Endothelial cell of umbilical vein (primary cell): ENCODE data around the gene SETMAR. TPM values are rescaled to one million over a fixed set of nuclear protein-coding genes. Genes with fewer than 3 reads are reported as not detected.

Experiments used
- BruUV-seq: library from RNA; stranded (reverse); fragments of 400-500 nt; replicated peaks from 2 replicates; lab custom pipeline; 2021; lab: Mats Ljungman, UMichigan
- CTCF ChIA-PET: fragments of 300-600, 350-600 bp; sonication (Branson Sonifier 250); formaldehyde crosslinking; loops from one replicate; lab custom pipeline; 2021; ENCODE audit warnings: antibody characterized with exemption, inconsistent platforms; lab: Charles Lee
- POLR2A ChIA-PET: fragments of 300-600, 350-600 bp; sonication (Branson Sonifier 250); formaldehyde crosslinking; loops from one replicate; lab custom pipeline; 2021; ENCODE audit warnings: antibody characterized with exemption, inconsistent platforms; lab: Charles Lee
- DNase-seq: peaks from one replicate; pipeline ENCODE4 v3.0.0-alpha.2; 2011; ENCODE audit warnings: low read depth, low spot score
- FAIRE-seq: peaks from 2 replicates; lab custom pipeline; 2011; peaks lifted over from hg19 to GRCh38; lab: Jason Lieb, UNC
- H2AFZ ChIP-seq: 2 replicates; pipeline ENCODE4 v1.6.0; 2012; ENCODE audit warnings: low read depth, low read length, control low read depth, inconsistent platforms
- H3K27ac ChIP-seq: 2 replicates; pipeline ENCODE4 v1.5.1; 2011; ENCODE audit warnings: low read depth, mild to moderate bottlenecking, control low read depth, low read length, moderate library complexity; ENCODE audit not compliant: insufficient read depth
- H3K27me3 ChIP-seq, 2 experiments: 2 replicates each; pipeline versions ENCODE4 v1.6.0 to v1.6.1; 2011; ENCODE audit warnings: low read length in 2 of 2, mixed read lengths in 1 of 2; ENCODE audit not compliant: control insufficient read depth in 2 of 2, insufficient read depth in 2 of 2
- H3K36me3 ChIP-seq, 2 experiments: 2 replicates in 1 of 2; 3 replicates in 1 of 2; pipeline ENCODE4 v1.5.1; 2011; ENCODE audit warnings: low read length in 2 of 2, mild to moderate bottlenecking in 1 of 2, moderate library complexity in 1 of 2; ENCODE audit not compliant: control insufficient read depth in 2 of 2, insufficient read depth in 2 of 2; ENCODE audit errors: extremely low read depth in 1 of 2
- H3K4me1 ChIP-seq: 3 replicates; pipeline ENCODE4 v1.5.1; 2011; ENCODE audit warnings: mild to moderate bottlenecking, low read length; ENCODE audit not compliant: control insufficient read depth, insufficient read depth; ENCODE audit errors: extremely low read depth
- H3K4me2 ChIP-seq: 2 replicates; pipeline ENCODE4 v1.6.1; 2011; ENCODE audit warnings: low read length, control low read depth, mixed read lengths; ENCODE audit not compliant: insufficient read depth
- H3K4me3 ChIP-seq, 3 experiments: fragments of 200-600 bp in 1 of 3; sonication (generic), shearing (Covaris generic) in 1 of 3; replicated peaks in 1 of 3; 2 replicates each; pipeline ENCODE4 v1.5.1; 2011 to 2016; ENCODE audit warnings: control low read depth in 3 of 3, low read length in 3 of 3, mild to moderate bottlenecking in 2 of 3, inconsistent platforms in 1 of 3, low read depth in 1 of 3, moderate library complexity in 1 of 3; ENCODE audit not compliant: insufficient read depth in 1 of 3
- H3K79me2 ChIP-seq: 2 replicates; pipeline ENCODE4 v1.6.0; 2012; ENCODE audit warnings: low read length, inconsistent platforms; ENCODE audit not compliant: control insufficient read depth, insufficient read depth
- H3K9ac ChIP-seq: replicated peaks from 2 replicates; pipeline ENCODE3; 2011; ENCODE audit warnings: low read length, control low read depth; ENCODE audit not compliant: insufficient read depth; ENCODE audit errors: extremely low read depth
- H3K9me1 ChIP-seq: replicated peaks from 3 replicates; pipeline ENCODE4 v1.6.0; 2011; ENCODE audit warnings: mild to moderate bottlenecking, low read length; ENCODE audit not compliant: control insufficient read depth, insufficient read depth; ENCODE audit errors: extremely low read depth
- H3K9me3 ChIP-seq: replicated peaks from 2 replicates; pipeline ENCODE4 v1.5.1; 2012; ENCODE audit warnings: low read length, inconsistent platforms; ENCODE audit not compliant: control insufficient read depth, insufficient read depth
- H4K20me1 ChIP-seq: replicated peaks from 2 replicates; pipeline ENCODE3; 2011; ENCODE audit warnings: mild to moderate bottlenecking, low read length; ENCODE audit not compliant: control insufficient read depth, insufficient read depth; ENCODE audit errors: extremely low read depth
- EZH2 ChIP-seq: IDR thresholded peaks from 2 replicates; pipeline ENCODE4 v1.6.1; 2012; ENCODE audit warnings: borderline replicate concordance, low read depth, mild to moderate bottlenecking, moderate library complexity, low read length, inconsistent platforms; ENCODE audit not compliant: severe bottlenecking
- FOS ChIP-seq: IDR thresholded peaks from 2 replicates; pipeline ENCODE4 v1.6.1; 2011; ENCODE audit warnings: mild to moderate bottlenecking, low read length, moderate library complexity, borderline replicate concordance; ENCODE audit not compliant: insufficient read depth
- GATA2 ChIP-seq: IDR thresholded peaks from 2 replicates; pipeline ENCODE4 v1.7.0; 2011; ENCODE audit warnings: low read depth, mild to moderate bottlenecking, moderate library complexity, mixed read lengths, low read length; ENCODE audit not compliant: insufficient read length, insufficient read depth
- JUN ChIP-seq: IDR thresholded peaks from 2 replicates; pipeline ENCODE4 v1.6.1; 2011; ENCODE audit warnings: borderline replicate concordance, low read depth; ENCODE audit not compliant: insufficient read length, insufficient read depth
- MYC ChIP-seq: IDR thresholded peaks from one replicate; pipeline ENCODE4 v1.6.1; 2011; ENCODE audit warnings: mild to moderate bottlenecking, low read depth, low read length
- POLR2A ChIP-seq: IDR thresholded peaks from 2 replicates; pipeline ENCODE4 v1.6.1; 2012; ENCODE audit warnings: low read depth, mild to moderate bottlenecking, control low read depth, low read length
- dilution Hi-C: fragments of 300-500 bp; cut with MboI; formaldehyde crosslinking; loops from one replicate; pipeline ENCODE4 v1.15.0; 2019; ENCODE audit warnings: low sequenced_read_pairs; ENCODE audit not compliant: extremely low pct_ligation_motif_present
- intact Hi-C: fragments of 100-400 bp; cut with micrococcal nuclease; formaldehyde crosslinking; loops from one replicate; pipeline ENCODE4 v1.10.0; 2022
- polyA plus RNA-seq, 4 experiments: library from polyadenylated mRNA; depleted of rRNA in 3 of 4; stranded (reverse) in 3 of 4; unstranded in 1 of 4; fragments of >200 nt; gene quantifications; 2 replicates each; pipeline versions ENCODE4 v1.2.1 to v1.2.3, GENCODE V29; 2011 to 2012; ENCODE audit warnings: missing spikeins in 1 of 4
- total RNA-seq: library from RNA; stranded (reverse); gene quantifications from 2 replicates; pipeline ENCODE4 v1.2.3, GENCODE V29; 2021
- TF ChIP-seq, protein P1 (sequence below): IDR thresholded peaks from 2 replicates; pipeline ENCODE4 v1.6.1; 2011; ENCODE audit not compliant: insufficient read depth, insufficient read length
- TF ChIP-seq, protein P2 (sequence below), 2 donors: IDR thresholded peaks; 1 replicate in 1 of 2; 2 replicates in 1 of 2; pipeline ENCODE4 v1.5.1; 2011; ENCODE audit warnings: low read length in 2 of 2, mild to moderate bottlenecking in 2 of 2, moderate library complexity in 2 of 2, control low read depth in 1 of 2, inconsistent platforms in 1 of 2, low read depth in 1 of 2; ENCODE audit not compliant: insufficient read depth in 1 of 2; ENCODE audit errors: extremely low read depth in 1 of 2

Gene SETMAR
- total and polyA plus RNA-seq, 2 donors (not counting 3 experiments of a cell fraction or from before 2014, with no cell fraction given), result 9.6 to 15.4 TPM

DNA sequence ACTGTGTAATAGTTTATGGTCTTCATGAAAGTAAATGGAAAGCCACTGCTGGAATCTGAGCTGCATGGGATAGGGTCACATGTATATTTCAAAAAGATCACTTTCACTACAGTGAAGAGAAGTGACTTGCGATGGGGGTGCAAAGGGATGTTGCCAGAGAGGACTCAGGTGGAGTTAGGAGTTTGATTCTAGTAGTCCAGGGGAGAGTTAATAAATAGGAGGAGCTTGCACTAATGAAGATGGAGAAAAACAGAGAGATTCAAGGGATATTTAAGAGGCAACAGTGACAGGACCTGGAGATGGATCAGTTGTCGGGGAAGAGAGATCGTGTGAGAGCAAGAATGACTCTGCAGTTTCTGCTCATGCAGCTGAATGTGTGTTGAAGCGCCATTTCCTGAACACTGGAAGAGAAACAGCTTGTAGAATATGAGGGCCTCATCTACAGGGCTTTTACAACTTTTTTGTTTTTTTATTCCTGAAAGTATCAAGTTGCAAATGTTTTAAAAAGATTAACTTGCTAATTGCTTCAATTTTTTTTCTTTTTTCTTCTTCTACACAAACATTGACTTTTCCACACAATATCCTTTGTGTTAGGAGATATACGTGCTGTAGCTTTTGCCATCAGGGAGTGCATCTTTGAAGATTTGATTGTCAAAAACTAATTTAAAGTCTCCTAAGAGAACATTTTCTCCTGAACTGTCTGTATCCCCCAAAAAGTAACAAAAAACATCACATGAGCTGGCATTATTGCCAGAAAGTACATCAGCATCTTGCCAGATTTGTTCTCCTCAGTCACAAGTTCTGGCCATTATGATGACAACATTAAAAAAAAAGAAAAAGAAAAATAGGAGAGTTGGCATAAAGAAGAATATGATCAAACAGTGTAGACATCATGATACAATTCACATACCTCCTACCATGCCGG, 37.5 kb downstream of the SETMAR start:
- Histone ChIP-seq H3K9ac (no peak overlapping the region), H3K4me1 (no peaks in the 10 kb centered on the region), H3K4me2 (no peak overlapping the region), H3K9me3 (no peaks in the 10 kb centered on the region), H4K20me1 (no peaks in the 10 kb centered on the region), H3K27ac (no peak overlapping the region), H2AFZ (no peak overlapping the region), H3K79me2 (no peaks in the 10 kb centered on the region), H3K9me1 (no peaks in the 10 kb centered on the region), H3K36me3 (no peaks in the 10 kb centered on the region), H3K27me3 (no peaks in the 10 kb centered on the region), H3K4me3 (no peak overlapping the region)
- no peak for TF ChIP-seq POLR2A
- TF ChIP-seq GATA2, result no peak
- TF ChIP-seq JUN, result no peak
- no peak for TF ChIP-seq MYC
- no peak for TF ChIP-seq FOS
- TF ChIP-seq, protein P1, sequence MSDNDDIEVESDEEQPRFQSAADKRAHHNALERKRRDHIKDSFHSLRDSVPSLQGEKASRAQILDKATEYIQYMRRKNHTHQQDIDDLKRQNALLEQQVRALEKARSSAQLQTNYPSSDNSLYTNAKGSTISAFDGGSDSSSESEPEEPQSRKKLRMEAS, result no peak
- TF ChIP-seq, protein P2, sequence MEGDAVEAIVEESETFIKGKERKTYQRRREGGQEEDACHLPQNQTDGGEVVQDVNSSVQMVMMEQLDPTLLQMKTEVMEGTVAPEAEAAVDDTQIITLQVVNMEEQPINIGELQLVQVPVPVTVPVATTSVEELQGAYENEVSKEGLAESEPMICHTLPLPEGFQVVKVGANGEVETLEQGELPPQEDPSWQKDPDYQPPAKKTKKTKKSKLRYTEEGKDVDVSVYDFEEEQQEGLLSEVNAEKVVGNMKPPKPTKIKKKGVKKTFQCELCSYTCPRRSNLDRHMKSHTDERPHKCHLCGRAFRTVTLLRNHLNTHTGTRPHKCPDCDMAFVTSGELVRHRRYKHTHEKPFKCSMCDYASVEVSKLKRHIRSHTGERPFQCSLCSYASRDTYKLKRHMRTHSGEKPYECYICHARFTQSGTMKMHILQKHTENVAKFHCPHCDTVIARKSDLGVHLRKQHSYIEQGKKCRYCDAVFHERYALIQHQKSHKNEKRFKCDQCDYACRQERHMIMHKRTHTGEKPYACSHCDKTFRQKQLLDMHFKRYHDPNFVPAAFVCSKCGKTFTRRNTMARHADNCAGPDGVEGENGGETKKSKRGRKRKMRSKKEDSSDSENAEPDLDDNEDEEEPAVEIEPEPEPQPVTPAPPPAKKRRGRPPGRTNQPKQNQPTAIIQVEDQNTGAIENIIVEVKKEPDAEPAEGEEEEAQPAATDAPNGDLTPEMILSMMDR (IDR thresholded peaks at IDR 0.05; ENCODE audit: extremely low read depth in 1 of 2, insufficient read depth in 1 of 2, low read depth in 1 of 2, low read length in 2 of 2), result no peak
- no peak for TF ChIP-seq EZH2
- BruUV-seq, result no TSS peak
- DNase-seq, result peak; percentile 28
- intact Hi-C loops (no loop called here), dilution Hi-C loops (no loop called here)
- no peak for FAIRE-seq
- ChIA-PET CTCF (interaction anchor here (0.6 to 5.2 kb wide), 3 partner anchors 10 to 293 kb away, joined by 3 to 37 read pairs (median 10); no protein-coding TSS in a partner anchor), POLR2A (no interaction called here)
